Body of pancreas (tissue), 4 donors: ENCODE measurements around the gene NPM3. TPM values are rescaled to one million over a fixed set of nuclear protein-coding genes. Genes with fewer than 3 reads are reported as not detected.

Experiments
- ATAC-seq: fragments of 150-250 bp; one replicate; pipeline ENCODE4 v1.9.1; 2016
- DNase-seq, 4 donors: peaks; one replicate each; pipeline ENCODE4 v3.0.0-alpha.2; 2019
- H3K27ac ChIP-seq, 4 donors: fragments of 200-600 bp; sonication (generic); 1 replicate in 3 of 4; 2 replicates in 1 of 4; pipeline versions ENCODE4 v1.5.1 to v1.6.1; 2016 to 2019; ENCODE audit warnings: mild to moderate bottlenecking in 1 of 4, mixed read lengths in 1 of 4, moderate library complexity in 1 of 4
- H3K27me3 ChIP-seq, 2 donors: fragments of 200-600 bp; sonication (generic); one replicate each; pipeline ENCODE4 v1.6.0; 2016; ENCODE audit warnings: mild to moderate bottlenecking in 1 of 2
- H3K36me3 ChIP-seq, 2 donors: fragments of 200-600 bp; sonication (generic); replicated peaks in 1 of 2; 2 replicates each; pipeline ENCODE4 v1.5.1; 2016; ENCODE audit warnings: low read depth in 2 of 2; ENCODE audit not compliant: insufficient read depth in 1 of 2
- H3K4me1 ChIP-seq: fragments of 200-600 bp; sonication (generic); one replicate; pipeline ENCODE4 v1.6.0; 2016
- H3K4me3 ChIP-seq, 2 donors: fragments of 200-600 bp; sonication (generic); 1 replicate in 1 of 2; 2 replicates in 1 of 2; pipeline ENCODE4 v1.5.1; 2016 to 2019
- H3K9me3 ChIP-seq, 3 donors: fragments of 200-600 bp; sonication (generic); 1 replicate in 2 of 3; 2 replicates in 1 of 3; pipeline ENCODE4 v1.5.1; 2016
- CTCF ChIP-seq, 7 experiments: fragments of 450-650 bp in 4 of 7; fragments of 200-600 bp in 3 of 7; sonication (generic) in 3 of 7; IDR thresholded peaks; one replicate each; pipeline ENCODE4 v1.5.1; 2016 to 2019; ENCODE audit warnings: antibody characterized with exemption in 7 of 7
- POLR2A ChIP-seq, 3 donors: fragments of 450-650 bp; IDR thresholded peaks; one replicate each; pipeline ENCODE4 v1.6.1; 2016; ENCODE audit warnings: antibody characterized with exemption in 3 of 3, mild to moderate bottlenecking in 2 of 3
- WGBS, 2 donors: methylation state at CpG; one replicate each; pipeline ENCODE4 v1.1.5; 2017; 5-methylcytosine and 5-hydroxymethylcytosine counted together
- intact Hi-C: fragments of 100-400 bp; cut with DNase I; formaldehyde crosslinking; loops from one replicate; pipeline ENCODE4 v1.15.1; 2023
- total RNA-seq, 2 donors: library from RNA; depleted of rRNA; stranded (reverse); fragments of >200 nt; gene quantifications; one replicate each; pipeline ENCODE4 v1.1.0, GENCODE V29; 2016

The NPM3 gene
- total RNA-seq, 2 donors from 2014 or later: 8.3 to 18.1 TPM

GRCh38 chr10:101774589-101775272, 8.5 kb downstream of the NPM3 start:
- intact Hi-C loops: loop anchor here (10.0 kb wide), 2 partner anchors 170 to 560 kb away; no protein-coding TSS in a partner anchor
- ATAC-seq (no peak), DNase-seq (no peak)
- Histone ChIP-seq H3K36me3 (no peaks in the 10 kb centered on the region), H3K4me1 (peaks cover 42% of the 10 kb centered on the region), H3K9me3 (no peaks in the 10 kb centered on the region), H3K27me3 (peaks cover 0 to 45% of the 10 kb centered on the region in 2 donors), H3K4me3 (no peak overlapping the region), H3K27ac (no peak overlapping the region)
- no peak for TF ChIP-seq POLR2A (IDR thresholded peaks at IDR 0.05)
- WGBS, 2 donors: 8 to 9% methylated on average over 22 to 32 of the region's 32 CpGs

GRCh38 chr10:101773923-101774588, 9.2 kb downstream of the NPM3 start:
- ATAC-seq: no peak
- no peaks in the 10 kb centered on the region for H3K36me3 ChIP-seq
- no peak overlapping the region for H3K27ac ChIP-seq
- 9 to 11% methylated on average over 13 of the region's 13 CpGs for WGBS, 2 donors
- peak in 1 of 4 donors; percentile 29 for DNase-seq
- intact Hi-C loops: loop anchor here (10.0 kb wide), 2 partner anchors 169 to 559 kb away; no protein-coding TSS in a partner anchor
- H3K27me3 ChIP-seq: peaks cover 0 to 45% of the 10 kb centered on the region in 2 donors
- H3K4me1 ChIP-seq: peaks cover 36% of the 10 kb centered on the region
- TF ChIP-seq POLR2A (IDR thresholded peaks at IDR 0.05): no peak
- no peak for TF ChIP-seq CTCF (IDR thresholded peaks at IDR 0.05)
- no peak overlapping the region for H3K4me3 ChIP-seq
- no peaks in the 10 kb centered on the region for H3K9me3 ChIP-seq

GRCh38 chr10:101772895-101773761, 10.1 kb downstream of the NPM3 start:
- 33 to 35% methylated on average over 11 to 21 of the region's 21 CpGs for WGBS, 2 donors
- intact Hi-C loops: loop anchor here (10.0 kb wide), 2 partner anchors 168 to 558 kb away; no protein-coding TSS in a partner anchor

GRCh38 chr10:101772017-101772894, 11.0 kb downstream of the NPM3 start:
- Histone ChIP-seq H3K4me3 (no peak overlapping the region), H3K4me1 (peaks cover 27% of the 10 kb centered on the region), H3K9me3 (no peaks in the 10 kb centered on the region), H3K36me3 (no peaks in the 10 kb centered on the region), H3K27ac (no peak overlapping the region), H3K27me3 (peaks cover 0 to 44% of the 10 kb centered on the region in 2 donors)
- intact Hi-C loops: loop anchor here (10.0 kb wide), 2 partner anchors 167 to 557 kb away; no protein-coding TSS in a partner anchor
- DNase-seq: no peak
- TF ChIP-seq POLR2A (IDR thresholded peaks at IDR 0.05): no peak
- TF ChIP-seq CTCF (IDR thresholded peaks at IDR 0.05): no peak
- WGBS, 2 donors: 79 to 80% methylated on average over 5 to 6 of the region's 6 CpGs
- ATAC-seq: no peak

More at GRCh38 chr10:101772895-101773761, 10.1 kb downstream of the NPM3 start:
- no peaks in the 10 kb centered on the region for H3K36me3 ChIP-seq
- DNase-seq (no peak), ATAC-seq (no peak)
- TF ChIP-seq CTCF (IDR thresholded peaks at IDR 0.05) (no peak), POLR2A (IDR thresholded peaks at IDR 0.05) (no peak)
- peaks cover 0 to 45% of the 10 kb centered on the region in 2 donors for H3K27me3 ChIP-seq
- H3K4me3 ChIP-seq: no peak overlapping the region
- no peaks in the 10 kb centered on the region for H3K9me3 ChIP-seq
- H3K27ac ChIP-seq: no peak overlapping the region
- H3K4me1 ChIP-seq: peaks cover 27% of the 10 kb centered on the region
